Retinal pigment epithelial cell (primary cell): ENCODE measurements around the gene TBX3.

Source experiments
- DNase-seq: peaks from one replicate; pipeline ENCODE4 v3.0.0-alpha.2; 2010; ENCODE audit warnings: low read depth
- H3K4me3 ChIP-seq: 2 replicates; pipeline ENCODE4 v1.5.1; 2011; ENCODE audit warnings: mild to moderate bottlenecking, low read length, control low read depth, moderate library complexity
- CTCF ChIP-seq: conservative IDR thresholded peaks from 2 replicates; pipeline ENCODE4 v1.5.1; 2011; ENCODE audit warnings: low read depth, low read length, control low read depth, inconsistent platforms

The TBX3 gene

GRCh38 chr12:114686426-114686772, 2.4 kb upstream of the TBX3 start:
- no peak overlapping the region for H3K4me3 ChIP-seq
- TF ChIP-seq CTCF: no peak
- no peak for DNase-seq

- no peak for TF ChIP-seq CTCF
- no peak overlapping the region for H3K4me3 ChIP-seq
- no peak for DNase-seq
Observed at GRCh38 chr12:114685869-114686268, 1.9 kb upstream of the TBX3 start.

- DNase-seq: no peak
- no peak overlapping the region for H3K4me3 ChIP-seq
- no peak for TF ChIP-seq CTCF
Observed at GRCh38 chr12:114685320-114685781, 1.4 kb upstream of the TBX3 start.

- peak overlapping the region; percentile 15 for H3K4me3 ChIP-seq
- no peak for DNase-seq
- TF ChIP-seq CTCF: no peak
Observed at GRCh38 chr12:114684870-114685273, 897 bp upstream of the TBX3 start.

- no peak for DNase-seq
- no peak for TF ChIP-seq CTCF
Observed at GRCh38 chr12:114683709-114684097, 272 bp downstream of the TBX3 start.

GRCh38 chr12:114682785-114683708, 928 bp downstream of the TBX3 start:
- no peak for TF ChIP-seq CTCF
- no peak for DNase-seq
- H3K4me3 ChIP-seq: peak overlapping the region; percentile 37

More at GRCh38 chr12:114683709-114684097, 272 bp downstream of the TBX3 start:
- H3K4me3 ChIP-seq: peak overlapping the region; percentile 37
